ENCODE results near the gene TXNIP. TPM values are rescaled to one million over a fixed set of nuclear protein-coding genes. Genes with fewer than 3 reads are reported as not detected.

Gene TXNIP
- total RNA-seq, 2 donors from 2014 or later = 550 to 720 TPM

DNA sequence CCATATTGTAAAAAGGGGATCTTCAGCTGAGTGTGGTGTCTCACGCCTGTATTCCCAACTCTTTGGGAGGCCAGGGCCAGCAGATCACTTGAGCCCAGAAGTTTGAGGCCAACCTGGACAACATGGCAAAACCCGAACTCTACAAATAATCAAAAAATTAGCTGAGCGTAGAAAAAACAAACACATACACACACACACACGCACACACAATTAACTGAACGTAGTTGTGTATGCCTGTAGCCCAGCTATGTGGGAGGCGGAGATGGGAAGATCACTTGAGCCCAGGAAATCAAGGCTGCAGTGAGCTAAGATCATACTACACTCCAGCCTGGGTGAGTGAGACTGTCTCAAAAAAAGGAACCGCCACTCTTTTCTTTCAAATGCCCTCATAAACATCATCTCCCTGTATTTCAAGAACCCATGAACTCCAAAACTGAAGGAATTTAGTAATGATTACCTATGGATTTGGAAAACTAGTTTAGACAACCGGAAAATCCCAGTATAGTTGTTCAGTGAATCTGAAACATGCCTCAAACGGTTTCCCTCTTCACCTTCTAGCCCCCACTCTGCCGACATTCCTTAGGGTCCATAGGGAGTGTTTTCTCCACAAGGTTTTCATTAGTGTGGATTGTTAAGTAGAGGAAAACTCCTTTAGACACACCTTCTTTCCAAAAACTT, 4.5 kb downstream of the TXNIP start:
- no peak for ATAC-seq
- intact Hi-C loops (cut with DNase I, micrococcal nuclease) = no loop called here

DNA sequence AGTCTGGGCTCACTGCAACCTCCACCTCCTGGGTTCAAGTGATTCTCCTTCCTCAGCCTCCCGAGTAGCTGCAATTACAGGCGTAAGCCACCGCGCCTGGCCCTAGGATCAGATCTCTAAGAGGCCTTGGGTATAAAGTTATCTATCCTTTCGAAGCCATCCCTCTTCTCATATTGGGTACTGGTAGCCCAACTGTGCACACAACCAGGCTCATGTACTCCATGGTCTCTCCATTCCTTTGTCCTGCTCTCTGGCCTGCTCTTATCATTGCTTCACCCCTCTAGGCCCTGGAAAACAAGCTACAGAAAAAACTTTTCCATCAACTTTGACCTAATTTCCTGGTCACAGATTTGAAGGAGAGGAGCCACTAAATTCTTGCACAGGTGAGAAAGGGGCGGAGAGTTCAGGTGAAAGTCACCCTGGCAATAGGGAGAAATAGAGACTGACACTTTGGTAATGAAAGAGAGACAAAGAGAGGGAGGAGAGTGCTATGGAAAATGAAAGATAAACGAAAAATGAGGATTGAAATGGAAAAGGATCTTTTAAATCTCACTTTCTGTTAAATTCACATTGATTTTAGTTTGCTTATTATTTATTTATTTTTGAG, 6.0 kb downstream of the TXNIP start:
- intact Hi-C loops (cut with DNase I, micrococcal nuclease) = no loop called here
- peak; percentile 25 for ATAC-seq
- DNase-seq = no peak

More for the DNA sequence above, 4.5 kb downstream of the TXNIP start:
- no peak for DNase-seq

DNA sequence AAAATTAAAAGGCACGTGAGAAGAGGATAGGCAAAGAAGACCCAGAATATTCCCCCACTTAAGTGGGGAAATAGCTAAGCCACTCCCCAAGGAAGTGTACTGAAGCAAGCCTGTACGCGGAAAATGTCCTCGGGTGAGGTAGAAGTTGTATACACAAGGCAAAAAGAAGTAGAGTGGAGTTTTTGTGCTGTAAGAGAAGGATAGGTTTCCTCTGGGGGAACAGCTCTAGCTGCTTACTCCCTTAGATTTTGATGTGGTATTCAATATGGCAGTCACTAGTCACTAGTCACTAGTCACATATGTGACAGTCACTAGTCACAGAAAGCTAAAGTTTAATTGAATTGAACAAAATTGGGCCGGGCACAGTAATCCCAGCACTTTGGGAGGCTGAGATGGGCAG, 7.6 kb downstream of the TXNIP start:
- ATAC-seq (no peak), DNase-seq (peak in 1 of 2 donors; percentile 12)
- intact Hi-C loops (cut with DNase I, micrococcal nuclease) = no loop called here

DNA sequence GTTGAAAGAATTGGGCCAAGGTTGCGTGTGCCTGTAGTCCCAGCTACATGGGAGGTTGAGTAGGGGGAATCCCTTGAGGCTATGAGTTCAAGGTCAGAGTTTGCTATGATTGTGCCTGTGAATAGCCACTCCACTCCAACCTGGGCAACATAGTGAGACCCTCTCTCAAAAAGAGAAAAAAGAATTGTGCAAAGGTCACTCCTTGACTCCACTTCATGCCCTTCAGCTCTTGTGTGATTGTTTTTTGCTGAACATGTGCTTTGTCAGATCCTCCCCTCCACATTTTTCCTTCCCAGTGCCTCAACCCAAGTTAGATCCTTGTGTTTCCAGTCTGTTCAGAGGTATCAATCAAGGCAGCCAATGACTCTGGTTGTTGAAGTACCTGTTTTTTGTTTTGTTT, 8.5 kb downstream of the TXNIP start:
- DNase-seq (no peak), ATAC-seq (no peak)
- intact Hi-C loops (cut with DNase I, micrococcal nuclease) = no loop called here

DNA sequence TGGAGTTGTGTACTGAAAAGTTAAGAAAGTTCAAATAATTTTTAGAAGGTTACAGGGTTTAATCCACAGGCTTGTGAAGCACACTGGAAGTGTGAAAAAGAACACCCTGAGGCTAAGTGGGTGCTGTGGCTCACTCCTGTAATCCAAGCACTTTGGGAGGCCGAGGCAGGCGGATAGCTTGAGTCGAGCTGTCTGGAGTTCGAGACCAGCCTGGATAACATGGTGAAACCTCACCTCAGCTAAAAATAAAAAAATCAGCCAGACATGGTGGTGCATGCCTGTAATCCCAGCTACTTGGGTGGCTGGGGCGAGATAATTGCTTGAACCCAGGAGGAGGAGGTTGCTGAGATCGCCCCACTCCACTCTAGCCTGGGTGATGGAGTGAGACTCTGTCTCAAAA, 9.8 kb downstream of the TXNIP start:
- no peak for ATAC-seq
- no peak for DNase-seq
- intact Hi-C loops (cut with DNase I, micrococcal nuclease) = no loop called here

DNA sequence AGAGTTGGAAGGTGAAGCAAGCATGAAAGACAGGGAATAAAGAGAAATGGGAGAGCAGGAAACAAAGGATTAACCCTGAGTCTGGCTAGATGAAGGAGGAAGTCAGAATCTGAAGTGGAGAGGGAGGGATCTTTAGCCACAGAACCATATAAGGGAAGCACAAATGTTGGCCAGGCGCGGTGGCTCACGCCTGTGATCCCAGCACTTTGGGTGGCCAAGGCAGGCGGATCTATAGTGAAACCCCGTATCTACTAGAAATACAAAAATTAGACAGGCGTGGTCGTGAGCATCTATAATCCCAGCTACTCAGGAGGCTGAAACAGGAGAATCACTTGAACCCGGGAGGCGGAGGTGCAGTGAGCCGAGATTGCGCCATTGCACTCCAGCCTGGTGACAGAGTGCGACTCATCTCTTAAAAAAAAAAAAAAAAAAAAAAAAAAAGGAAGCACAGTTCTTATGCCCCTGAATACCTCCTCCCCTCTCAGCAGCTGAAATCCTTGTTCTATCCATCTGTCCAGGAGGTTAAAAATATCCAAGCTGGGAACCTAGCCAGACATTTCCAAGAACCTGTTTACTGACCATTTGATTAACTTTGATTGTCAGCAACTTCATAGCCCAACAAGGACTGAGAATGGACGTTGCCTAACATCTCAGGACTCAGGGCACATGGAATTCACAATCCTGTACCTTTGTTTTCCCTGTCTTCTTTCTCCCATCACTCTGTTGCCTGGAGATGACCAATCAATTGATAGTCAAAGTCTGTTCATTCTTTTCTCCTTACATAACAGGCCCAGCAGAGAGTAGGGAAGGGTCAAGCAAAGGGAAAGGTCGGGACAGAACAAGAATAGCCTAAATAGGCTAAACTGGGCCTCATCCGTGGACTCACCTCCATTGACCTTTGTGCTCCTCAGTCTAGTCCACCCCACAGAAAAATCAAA, 10.6 kb downstream of the TXNIP start:
- DNase-seq (peak in 1 of 2 donors; percentile 51), ATAC-seq (peak; percentile 48)
- intact Hi-C loops (cut with DNase I, micrococcal nuclease) = no loop called here

DNA sequence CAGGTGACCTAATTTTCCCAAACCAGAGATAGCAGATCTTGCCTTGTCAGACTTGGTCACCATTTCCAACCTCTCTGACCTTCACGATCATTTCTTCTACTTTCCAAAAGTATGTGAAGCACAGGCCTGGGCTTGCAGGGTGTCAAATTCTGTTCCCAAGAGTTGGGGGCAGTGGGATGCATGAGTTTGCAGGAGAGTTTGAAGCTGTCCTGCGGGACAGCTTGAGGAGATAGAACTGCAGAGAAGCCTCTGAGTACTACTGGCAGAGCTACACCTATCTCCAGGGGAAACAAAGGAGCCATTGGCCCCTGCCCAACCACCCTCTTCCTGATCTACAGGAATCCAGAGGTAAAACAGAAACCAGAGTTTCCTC, 11.3 kb downstream of the TXNIP start:
- ATAC-seq (no peak), DNase-seq (peak in 1 of 2 donors; percentile 35)
- intact Hi-C loops (cut with DNase I, micrococcal nuclease) = no loop called here

DNA sequence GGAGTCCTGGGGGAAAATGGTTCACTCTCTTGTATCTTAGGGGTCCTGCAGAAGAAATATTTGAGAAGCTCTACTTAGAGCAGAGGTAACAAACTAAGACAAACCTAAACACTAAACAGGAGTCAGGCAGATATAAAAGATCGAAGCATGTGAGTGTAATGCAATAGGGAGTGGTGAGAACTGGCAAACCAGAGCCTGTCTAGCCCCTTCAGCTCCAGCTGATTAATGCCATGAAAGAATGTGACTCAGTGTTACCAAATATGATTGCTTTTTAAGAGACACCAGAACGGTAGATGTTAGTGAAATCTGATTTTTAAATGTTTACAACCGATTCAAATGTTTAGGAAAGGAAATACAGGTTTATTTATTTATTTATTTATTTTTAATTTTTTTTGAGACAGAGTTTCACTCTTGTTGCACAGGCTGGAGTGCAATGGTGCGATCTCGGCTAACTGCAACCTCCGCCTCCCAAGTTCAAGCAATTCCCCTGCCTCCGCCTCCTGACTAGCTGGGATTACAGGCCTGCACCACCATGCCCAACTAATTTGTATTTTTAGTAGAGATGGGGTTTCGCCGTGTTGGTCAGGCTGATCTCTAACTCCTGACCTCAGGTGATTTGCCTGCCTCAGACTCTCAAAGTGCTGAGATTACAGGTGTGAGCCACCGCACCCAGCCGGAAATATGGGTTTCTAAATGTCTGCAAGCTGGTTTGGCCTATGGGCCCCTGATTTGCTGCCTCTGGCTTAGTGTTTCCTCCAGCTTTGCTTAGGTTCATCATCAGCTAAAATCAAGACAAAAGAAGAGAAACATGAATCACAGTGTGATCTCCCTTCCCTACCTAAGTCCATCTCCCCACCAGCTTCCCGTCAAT, 12.2 kb downstream of the TXNIP start:
- DNase-seq = peak in 1 of 2 donors; percentile 43
- no peak for ATAC-seq
- intact Hi-C loops (cut with DNase I, micrococcal nuclease) = no loop called here

DNA sequence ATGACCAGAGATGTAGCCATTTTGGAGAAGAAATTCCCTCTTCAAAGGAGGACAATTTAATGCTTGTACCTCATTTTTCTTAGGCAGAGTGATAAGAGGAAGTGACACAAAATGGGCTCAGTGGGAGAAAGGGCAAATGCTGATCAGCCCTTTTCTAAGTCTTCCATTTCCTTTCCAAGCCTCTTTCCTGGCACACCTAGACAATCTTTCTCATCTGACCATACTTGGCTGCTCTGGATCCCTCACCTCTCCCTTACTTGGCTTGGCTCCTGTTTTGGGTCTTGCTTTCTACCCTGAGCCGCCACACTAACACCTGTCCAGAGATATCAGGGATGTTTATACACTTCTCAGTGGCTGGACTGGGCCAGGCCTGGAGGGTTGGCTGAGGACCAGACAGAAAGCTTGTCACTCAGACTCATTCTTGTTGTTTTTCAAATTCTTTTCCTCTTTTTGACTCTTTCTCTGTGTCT, 13.1 kb downstream of the TXNIP start:
- intact Hi-C loops (cut with DNase I, micrococcal nuclease) = no loop called here
- DNase-seq = peak in 1 of 2 donors; percentile 48
- ATAC-seq = peak; percentile 17

DNA sequence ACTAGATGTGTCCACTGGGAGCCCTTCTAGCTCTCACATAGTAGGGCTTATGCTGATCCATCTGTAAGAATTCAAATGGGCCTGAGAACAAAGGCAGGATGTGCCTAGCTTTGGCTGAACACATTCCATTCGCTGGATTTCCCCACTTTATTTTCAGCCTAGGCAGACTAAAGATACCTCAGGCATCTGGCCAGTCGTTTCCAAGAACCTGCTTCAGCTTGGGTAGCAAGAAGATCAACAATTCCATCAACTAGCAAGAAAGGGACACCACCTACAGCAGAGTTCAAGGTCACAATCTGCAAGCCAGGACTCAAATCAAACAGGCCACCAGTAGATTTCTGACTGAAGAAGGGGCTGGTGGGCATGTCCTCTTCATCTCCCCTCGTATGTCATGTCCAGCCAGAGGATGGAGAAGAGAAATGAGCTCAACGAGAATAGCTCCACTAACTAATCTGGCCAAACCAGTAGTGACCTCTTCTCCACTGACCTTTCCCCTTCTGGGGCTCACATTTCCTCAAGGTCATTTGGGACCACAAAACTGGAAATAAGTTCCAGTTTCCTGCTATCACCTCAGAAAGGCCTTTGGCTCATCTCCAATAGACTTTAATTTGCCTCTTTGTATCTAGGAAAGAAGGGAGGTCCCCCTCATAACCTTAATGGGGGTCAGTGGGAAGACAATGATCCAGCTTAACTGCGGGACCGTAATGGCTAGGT, 14.2 kb downstream of the TXNIP start:
- ATAC-seq = no peak
- DNase-seq = no peak
- intact Hi-C loops (cut with DNase I, micrococcal nuclease) = no loop called here

DNA sequence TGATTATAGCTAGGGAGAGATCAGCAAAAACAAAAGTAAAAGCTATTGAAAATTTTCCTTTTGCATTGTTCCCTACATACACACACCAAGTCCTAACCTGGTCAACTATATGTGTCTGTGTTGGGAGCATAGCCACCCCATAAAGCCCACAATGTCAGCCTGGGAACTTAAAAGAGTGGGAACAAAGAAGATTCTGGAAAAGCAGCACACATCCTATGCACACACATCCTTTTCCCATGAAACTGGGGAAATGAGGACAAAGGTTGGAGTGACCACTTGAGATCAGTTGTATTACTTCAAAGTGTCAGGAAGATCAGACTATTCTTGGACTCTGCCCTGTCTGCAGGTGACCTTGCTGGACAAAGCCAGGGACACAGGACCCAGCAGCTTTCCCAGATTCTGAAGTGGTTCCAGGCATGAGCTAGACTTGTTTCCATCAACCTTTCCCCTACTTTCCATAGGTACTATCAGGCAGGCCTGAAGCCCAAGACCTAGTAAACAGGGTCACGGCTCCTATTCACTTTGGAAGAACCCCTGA, 15.9 kb downstream of the TXNIP start:
- intact Hi-C loops (cut with DNase I, micrococcal nuclease) = no loop called here
- ATAC-seq = no peak

DNA sequence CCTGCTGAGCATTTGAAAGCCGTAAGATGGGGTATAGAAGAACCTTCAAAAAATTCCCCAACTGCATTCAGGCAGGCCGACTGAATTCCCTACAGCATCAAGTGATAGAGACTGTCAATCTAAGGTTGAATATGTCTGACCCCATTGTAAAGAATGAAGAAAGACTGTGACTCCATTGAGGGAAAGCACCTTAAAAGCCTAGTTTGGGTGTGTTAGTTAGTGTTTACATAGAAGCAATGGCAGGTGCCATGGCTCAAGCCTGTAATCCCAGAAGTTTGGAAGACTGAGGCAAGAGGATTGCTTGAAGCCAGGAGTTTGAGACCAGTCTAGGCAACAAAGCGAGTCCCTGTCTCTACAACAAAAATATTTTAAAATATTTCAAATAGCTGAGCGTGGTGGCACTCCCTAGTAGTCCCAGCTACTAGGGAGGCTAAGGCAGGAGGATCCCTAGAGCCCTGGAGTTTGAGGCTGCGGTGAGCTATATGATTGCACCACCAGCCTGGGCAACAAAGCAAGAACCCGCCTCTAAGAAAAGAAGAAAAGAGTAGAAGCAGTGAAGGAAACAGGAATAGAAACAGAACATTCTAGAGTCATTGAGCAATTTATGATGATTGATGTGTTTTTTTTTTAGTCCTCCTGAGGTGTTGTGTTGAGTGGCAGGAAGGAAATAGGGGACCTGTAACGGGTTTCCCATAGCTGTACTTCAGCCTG, 16.5 kb downstream of the TXNIP start:
- peak; percentile 27 for ATAC-seq
- no peak for DNase-seq
- intact Hi-C loops (cut with DNase I, micrococcal nuclease) = loop anchor here in 1 of 2 donors (5.0 kb wide), 1 partner anchor 32 kb away; no protein-coding TSS in a partner anchor

More for the DNA sequence above, 15.9 kb downstream of the TXNIP start:
- DNase-seq = no peak

DNA sequence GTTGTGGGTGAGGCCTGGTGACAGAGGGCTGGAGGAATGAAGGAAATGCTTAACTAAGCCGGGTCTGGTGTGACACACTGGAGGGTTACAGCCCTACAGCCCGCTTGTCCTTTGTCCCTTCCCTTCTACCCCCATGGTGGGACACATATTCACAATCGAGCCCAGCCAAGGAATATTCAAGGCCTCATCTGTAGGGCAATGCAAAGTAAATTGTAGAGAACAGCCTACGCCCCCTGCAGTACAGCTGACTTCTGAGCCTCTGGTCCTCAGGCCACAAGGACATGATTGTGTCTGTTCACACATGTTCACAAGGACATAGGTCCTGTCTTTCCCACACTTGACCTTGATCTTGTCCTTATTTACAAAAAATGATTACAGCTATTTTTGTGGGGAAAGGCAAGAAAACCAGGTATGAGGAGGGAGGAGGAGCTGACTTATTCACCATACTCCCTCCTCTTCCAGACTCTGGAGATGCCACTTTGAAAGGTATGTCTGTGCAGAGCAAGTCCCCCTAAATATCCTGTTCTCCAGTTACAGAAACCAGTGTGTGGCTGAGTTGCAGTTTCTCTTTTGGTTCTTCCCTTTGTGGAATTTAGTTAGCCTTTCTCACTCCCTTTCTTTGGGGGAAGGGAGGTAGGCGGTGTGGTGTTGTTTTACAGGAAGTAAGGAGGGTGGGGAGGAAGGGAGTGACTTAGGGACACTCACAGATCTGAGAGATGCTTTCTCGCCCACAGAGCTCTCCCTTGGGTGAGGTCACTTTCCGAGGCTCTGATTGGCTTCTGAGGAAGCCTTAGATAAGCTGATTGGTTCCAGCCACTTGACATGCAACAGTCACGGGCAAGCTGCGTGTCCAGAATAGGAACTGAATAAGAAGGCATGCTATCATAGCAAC, 17.3 kb downstream of the TXNIP start:
- intact Hi-C loops (cut with DNase I, micrococcal nuclease) = loop anchor here in 1 of 2 donors (5.0 kb wide), 1 partner anchor 33 kb away; no protein-coding TSS in a partner anchor
- peak; percentile 84 for ATAC-seq
- peak; percentile 89 to 98 for DNase-seq

DNA sequence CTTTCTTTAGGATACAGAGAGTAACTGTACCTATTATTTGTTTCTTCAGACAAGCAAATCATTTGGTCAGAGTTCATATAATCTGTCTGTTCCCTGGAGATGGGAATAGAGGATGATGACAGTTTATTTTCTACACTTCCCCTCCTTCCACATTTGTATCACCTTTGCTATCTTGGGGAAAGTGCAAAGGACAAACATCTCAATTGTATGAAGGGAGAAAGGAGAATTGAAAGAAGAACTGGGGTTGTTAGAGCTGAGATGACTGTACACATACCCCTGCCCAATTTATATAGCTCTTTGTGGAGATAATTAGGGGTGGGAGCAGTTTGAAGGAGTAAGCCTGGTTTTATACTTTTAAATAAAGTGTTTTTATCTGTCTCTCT, 17.9 kb downstream of the TXNIP start:
- ATAC-seq = peak; percentile 10
- intact Hi-C loops (cut with DNase I, micrococcal nuclease) = loop anchor here in 1 of 2 donors (5.0 kb wide), 1 partner anchor 34 kb away; no protein-coding TSS in a partner anchor
- DNase-seq = no peak

DNA sequence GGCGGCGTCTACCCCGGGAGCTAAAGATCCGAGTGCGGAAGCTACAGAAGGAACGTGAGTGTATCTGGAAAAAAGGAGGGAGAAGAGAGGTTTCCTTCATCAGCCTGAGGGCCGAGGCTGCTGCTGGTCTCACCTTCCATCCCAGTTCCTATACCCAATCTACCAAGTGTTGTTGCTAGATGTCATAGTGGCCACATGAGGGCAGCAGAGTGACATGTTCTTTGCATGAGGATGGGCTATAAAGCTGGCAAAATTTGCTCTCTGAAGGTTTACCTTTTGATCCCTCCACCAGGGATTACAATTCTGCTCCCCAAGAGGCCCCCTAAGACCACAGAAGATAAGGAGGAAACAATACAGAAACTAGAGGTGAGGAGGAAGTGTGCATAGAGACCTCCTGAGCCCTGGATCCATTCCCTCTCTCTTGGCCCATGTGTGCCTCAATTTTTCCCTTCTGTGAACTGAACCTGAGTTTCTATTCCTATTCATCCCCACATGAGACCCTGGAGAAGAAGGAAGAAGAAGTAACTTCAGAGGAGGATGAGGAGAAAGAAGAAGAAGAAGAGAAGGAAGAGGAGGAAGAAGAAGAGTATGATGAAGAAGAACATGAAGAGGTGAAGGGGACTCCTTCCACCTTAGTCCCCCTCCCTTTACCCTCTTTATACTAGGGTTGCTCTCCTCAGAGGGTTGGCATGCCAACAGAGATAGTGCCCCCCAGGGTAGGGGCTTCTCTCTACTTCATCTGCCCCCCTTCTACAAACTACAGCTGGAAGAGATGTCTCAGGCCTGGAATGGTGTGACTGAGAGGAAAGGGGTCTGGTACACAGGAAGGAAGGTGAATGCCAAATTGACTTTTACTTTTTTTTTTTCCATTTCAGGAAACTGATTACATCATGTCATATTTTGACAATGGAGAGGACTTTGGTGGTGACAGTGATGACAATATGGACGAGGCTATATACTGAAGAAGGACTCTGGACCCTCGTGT, 18.6 kb downstream of the TXNIP start:
- peak; percentile 41 for ATAC-seq

More for the DNA sequence above, 18.6 kb downstream of the TXNIP start:
- peak; percentile 78 to 90 for DNase-seq
- intact Hi-C loops (cut with DNase I, micrococcal nuclease) = loop anchor here in 1 of 2 donors (5.0 kb wide), 1 partner anchor 35 kb away; no protein-coding TSS in a partner anchor
